H1 (cell line): Measurements from ENCODE around the gene TCF7L1. TPM values are rescaled to one million over a fixed set of nuclear protein-coding genes. Genes with fewer than 3 reads are reported as not detected.

Experiments used
- EZH2 ChIP-seq: fragments of 200-600 bp; sonication (generic); IDR thresholded peaks from 2 replicates; pipeline ENCODE4 v1.7.1; 2012; ENCODE audit warnings: low read depth, mild to moderate bottlenecking, moderate library complexity, low read length, inconsistent platforms; ENCODE audit not compliant: severe bottlenecking
- GTF2F1 ChIP-seq: IDR thresholded peaks from 2 replicates; pipeline ENCODE4 v1.6.1; 2012; ENCODE audit warnings: low read depth, low read length, improper control_type of control experiment, borderline replicate concordance
- KDM5A ChIP-seq: fragments of 200-600 bp; IDR thresholded peaks from 2 replicates; pipeline ENCODE4 v1.7.1; 2012; ENCODE audit warnings: mild to moderate bottlenecking, low read length, inconsistent platforms, mixed read lengths
- ZNF274 ChIP-seq: IDR thresholded peaks from 2 replicates; pipeline ENCODE4 v1.7.0; 2012; ENCODE audit warnings: low read length, borderline replicate concordance; ENCODE audit errors: extremely low read depth
- polyA plus RNA-seq, 7 experiments: library from polyadenylated mRNA; depleted of rRNA in 3 of 7; stranded (reverse) in 5 of 7; unstranded in 2 of 7; fragments of >200 nt in 5 of 7; fragments of 200-250 nt in 2 of 7; gene quantifications; 1 replicate in 5 of 7; 2 replicates in 1 of 7; 4 replicates in 1 of 7; pipeline versions ENCODE4 v1.2.1 to v1.2.3, GENCODE V29; 2011 to 2013; ENCODE audit warnings: missing spikeins in 2 of 7, mixed read lengths in 2 of 7
- total RNA-seq: library from RNA; stranded (reverse); fragmentation: NEBNext Ultra II Directional; extraction: Animal tissue kit (Norgen Biotek cat#: 25700); gene quantifications from 2 replicates; pipeline ENCODE4 v1.2.1, GENCODE V29; 2021

TCF7L1 gene
- total and polyA plus RNA-seq, 2 of the 8 experiments (the other 6 are each of a cell fraction or from before 2014, with no cell fraction given): 27.5 to 108 TPM

DNA sequence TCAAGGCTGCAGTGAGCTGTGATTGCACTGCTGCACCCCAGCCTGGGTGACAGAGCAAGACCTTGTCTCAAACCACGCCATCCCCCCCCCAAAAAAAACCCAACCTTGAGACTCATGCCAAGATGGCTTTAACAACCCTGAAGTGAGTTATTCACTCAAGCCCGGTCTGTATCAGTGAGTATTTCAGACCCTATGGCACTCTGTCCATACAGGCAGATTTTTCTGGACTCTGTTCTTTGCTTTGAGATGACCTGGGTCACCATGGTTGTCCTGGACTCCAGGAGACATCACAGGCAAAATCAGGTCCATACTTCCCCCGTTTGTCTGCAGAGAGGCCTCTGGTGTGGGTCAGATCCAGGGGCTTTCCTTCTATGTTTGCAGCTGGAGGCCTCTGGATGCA lies 102.9 kb downstream of the TCF7L1 start (continued):
- TF ChIP-seq ZNF274: no peak
- no peak for TF ChIP-seq KDM5A
- no peak for TF ChIP-seq EZH2
- no peak for TF ChIP-seq GTF2F1
- TF ChIP-seq, all 59 proteins: peak for 0
